HCT116 (cell line): ENCODE measurements around the gene TTF2. TPM values are rescaled to one million over a fixed set of nuclear protein-coding genes. Genes with fewer than 3 reads are reported as not detected.

Experiments used
- ATAC-seq: fragments of 200-7000 bp; cut with Tn5 transposase; 2 replicates; pipeline ENCODE4 v1.9.1; 2020; ENCODE audit warnings: mild to moderate bottlenecking, moderate library complexity
- BruUV-seq: library from RNA; stranded (reverse); fragments of 400-500 nt; replicated peaks from 2 replicates; lab custom pipeline; 2021; lab: Mats Ljungman, UMichigan
- CTCF ChIA-PET: fragments of 300-600 bp; sonication (Branson Sonifier 250); formaldehyde crosslinking; loops from one replicate; lab custom pipeline; 2021; ENCODE audit warnings: antibody characterized with exemption; lab: Charles Lee
- POLR2A ChIA-PET: fragments of 300-600, 350-600 bp; sonication (Branson Sonifier 250); formaldehyde crosslinking; loops from one replicate; lab custom pipeline; 2021; ENCODE audit warnings: antibody characterized with exemption; lab: Charles Lee
- RAD21 ChIA-PET, 2 experiments: fragments of 300-600 bp; sonication (Branson Sonifier 250); formaldehyde crosslinking; loops; one replicate each; lab custom pipeline; 2023; ENCODE audit warnings: low total read pairs in 2 of 2; ENCODE audit not compliant: uncharacterized antibody in 2 of 2, unreplicated experiment in 2 of 2, low non-redundant PET in 1 of 2; lab: Charles Lee
- DNase-seq: peaks from one replicate; pipeline ENCODE4 v3.0.0-alpha.2; 2010; ENCODE audit warnings: low read depth, low spot score
- H2AFZ ChIP-seq: fragments of 200-600 bp; shearing (Covaris generic), sonication (generic); 2 replicates; pipeline ENCODE4 v1.6.1; 2017; ENCODE audit warnings: low read depth, mixed run types, mixed read lengths, antibody characterized with exemption, low read length; ENCODE audit not compliant: poor library complexity, severe bottlenecking
- H3K27ac ChIP-seq: 2 replicates; pipeline ENCODE4 v1.5.1; 2012; ENCODE audit warnings: low read depth, low read length
- H3K27me3 ChIP-seq: fragments of 200-600 bp; sonication (generic); 2 replicates; pipeline ENCODE4 v1.6.1; 2016; ENCODE audit warnings: mixed run types, low read length, mixed read lengths; ENCODE audit not compliant: insufficient read depth
- H3K36me3 ChIP-seq, 2 experiments: fragments of 200-500 bp in 1 of 2; fragments of 200-600 bp in 1 of 2; sonication (Bioruptor generic) in 1 of 2; sonication (generic) in 1 of 2; 2 replicates each; pipeline versions ENCODE4 v1.5.1 to v1.6.1; 2014 to 2016; ENCODE audit warnings: low read length in 2 of 2, inconsistent platforms in 1 of 2, mixed read lengths in 1 of 2, mixed run types in 1 of 2; ENCODE audit not compliant: insufficient read depth in 2 of 2, control insufficient read depth in 1 of 2
- H3K4me1 ChIP-seq, 2 experiments: fragments of 200-600 bp in 1 of 2; sonication (generic) in 1 of 2; 2 replicates each; pipeline versions ENCODE4 v1.5.1 to v1.6.1; 2012 to 2017; ENCODE audit warnings: low read length in 2 of 2, inconsistent platforms in 1 of 2, mild to moderate bottlenecking in 1 of 2, mixed read lengths in 1 of 2, mixed run types in 1 of 2, moderate library complexity in 1 of 2; ENCODE audit not compliant: insufficient read depth in 2 of 2, control insufficient read depth in 1 of 2
- H3K4me2 ChIP-seq: fragments of 200-600 bp; sonication (generic); 2 replicates; pipeline ENCODE4 v1.6.1; 2017; ENCODE audit warnings: mixed run types, low read length, mixed read lengths
- H3K4me3 ChIP-seq, 2 experiments: fragments of 200-600 bp in 1 of 2; sonication (generic) in 1 of 2; replicated peaks in 1 of 2; 2 replicates each; pipeline ENCODE4 v1.5.1; 2011 to 2016; ENCODE audit warnings: low read length in 2 of 2, control low read depth in 1 of 2, low read depth in 1 of 2, mild to moderate bottlenecking in 1 of 2, mixed read lengths in 1 of 2, mixed run types in 1 of 2
- H3K79me2 ChIP-seq: fragments of 200-600 bp; sonication (generic); 2 replicates; pipeline ENCODE4 v1.6.1; 2017; ENCODE audit warnings: mild to moderate bottlenecking, mixed run types, low read length, moderate library complexity, mixed read lengths; ENCODE audit not compliant: insufficient read depth
- H3K9ac ChIP-seq: fragments of 200-600 bp; sonication (generic); 2 replicates; pipeline ENCODE4 v1.6.1; 2016; ENCODE audit warnings: low read length, mixed read lengths
- H3K9me2 ChIP-seq: fragments of 200-600 bp; sonication (generic), shearing (Covaris generic); 2 replicates; pipeline ENCODE4 v1.6.1; 2017; ENCODE audit warnings: mixed run types, mild to moderate bottlenecking, moderate library complexity; ENCODE audit not compliant: insufficient read depth
- H3K9me3 ChIP-seq, 2 experiments: fragments of 200-500 bp in 1 of 2; fragments of 200-600 bp in 1 of 2; sonication (Bioruptor generic) in 1 of 2; sonication (generic) in 1 of 2; 2 replicates each; pipeline ENCODE4 v1.6.1; 2014 to 2017; ENCODE audit warnings: low read length in 2 of 2, mixed read lengths in 2 of 2, inconsistent platforms in 1 of 2, low read depth in 1 of 2, mild to moderate bottlenecking in 1 of 2, mixed run types in 1 of 2, moderate library complexity in 1 of 2; ENCODE audit not compliant: control insufficient read depth in 1 of 2, insufficient read depth in 1 of 2
- H4K20me1 ChIP-seq: fragments of 200-600 bp; sonication (generic), shearing (Covaris generic); 2 replicates; pipeline ENCODE4 v1.6.1; 2017; ENCODE audit warnings: mixed run types, mild to moderate bottlenecking, moderate library complexity; ENCODE audit not compliant: insufficient read depth
- CBX3 ChIP-seq: IDR thresholded peaks from 2 replicates; pipeline ENCODE4 v1.6.1; 2012; ENCODE audit warnings: low read depth
- CEBPB ChIP-seq: IDR thresholded peaks from 2 replicates; pipeline ENCODE4 v1.6.1; 2012; ENCODE audit warnings: low read depth
- ELF1 ChIP-seq: IDR thresholded peaks from 2 replicates; pipeline ENCODE4 v1.6.1; 2012; ENCODE audit warnings: low read depth, borderline replicate concordance
- EZH2phosphoT487 ChIP-seq: fragments of 200-600 bp; IDR thresholded peaks from 2 replicates; pipeline ENCODE4 v1.6.1; 2018; ENCODE audit warnings: antibody characterized with exemption, borderline replicate concordance
- JUND ChIP-seq: IDR thresholded peaks from 2 replicates; pipeline ENCODE4 v1.6.1; 2012
- SRF ChIP-seq: IDR thresholded peaks from 2 replicates; pipeline ENCODE4 v1.6.1; 2012; ENCODE audit warnings: low read depth
- TCF7L2 ChIP-seq: IDR thresholded peaks from 2 replicates; pipeline ENCODE4 v1.7.0; 2011; ENCODE audit warnings: borderline replicate concordance, inconsistent platforms; ENCODE audit not compliant: insufficient read depth, insufficient read length; ENCODE audit errors: extremely low read depth
- intact Hi-C: fragments of 100-400 bp; cut with micrococcal nuclease; formaldehyde crosslinking; loops from 2 replicates; pipeline ENCODE4 v1.10.0; 2022
- total RNA-seq: library from RNA; stranded (reverse); gene quantifications from one replicate; pipeline ENCODE4 v1.2.1, GENCODE V29; 2021; ENCODE audit not compliant: unreplicated experiment
- TF ChIP-seq, protein P1 (sequence below): IDR thresholded peaks from 2 replicates; pipeline ENCODE4 v1.6.1; 2011; ENCODE audit warnings: mild to moderate bottlenecking, low read length, moderate library complexity; ENCODE audit not compliant: insufficient replicate concordance; ENCODE audit errors: extremely low read depth
- TF ChIP-seq, protein P2 (sequence below): IDR thresholded peaks from 2 replicates; pipeline ENCODE4 v1.6.1; 2012
- TF ChIP-seq, protein P3 (sequence below): IDR thresholded peaks from 2 replicates; pipeline ENCODE4 v1.6.1; 2012

The TTF2 gene
- total RNA-seq, 1 experiment from 2014 or later = 60.3 TPM

DNA sequence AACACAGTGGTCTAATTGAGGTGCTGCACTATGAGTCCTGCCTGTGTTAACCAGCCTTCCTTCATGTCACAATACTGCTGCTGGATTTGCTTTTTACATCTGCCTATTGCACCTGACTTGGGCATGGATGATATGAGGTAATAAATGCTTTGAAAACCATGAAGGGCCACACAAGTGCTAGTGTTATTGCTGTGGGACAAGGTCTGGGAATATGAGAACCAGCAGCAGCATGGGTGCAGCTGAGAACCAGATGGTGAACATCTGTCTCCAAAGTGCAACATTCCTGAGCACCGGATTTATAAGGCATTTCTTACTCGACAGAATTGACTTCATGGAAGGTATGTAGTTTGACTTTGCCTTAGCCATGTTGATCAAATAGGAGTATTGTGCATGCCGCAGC, 44.9 kb downstream of the TTF2 start:
- Histone ChIP-seq H3K9me3 (no peaks in the 10 kb centered on the region), H3K4me2 (no peak overlapping the region), H4K20me1 (no peaks in the 10 kb centered on the region), H3K4me1 (peaks cover 0 to 7% of the 10 kb centered on the region in 2 experiments; a peak in 1 of 4 replicates), H3K9ac (no peak overlapping the region), H3K27ac (no peak overlapping the region), H3K79me2 (no peaks in the 10 kb centered on the region), H3K4me3 (no peak overlapping the region), H3K36me3 (peaks cover 13 to 32% of the 10 kb centered on the region in 2 experiments; a peak in 3 of 4 replicates), H3K27me3 (no peaks in the 10 kb centered on the region), H2AFZ (no peak overlapping the region), H3K9me2 (no peaks in the 10 kb centered on the region)
- ChIA-PET POLR2A (no interaction called here), RAD21 (no interaction called here), CTCF (no interaction called here)
- ATAC-seq (no peak), DNase-seq (no peak)
- TF ChIP-seq EZH2phosphoT487 (no peak), TCF7L2 (no peak), CBX3 (no peak), JUND (no peak), SRF (no peak), CEBPB (no peak), ELF1 (no peak)
- TF ChIP-seq, protein P1, sequence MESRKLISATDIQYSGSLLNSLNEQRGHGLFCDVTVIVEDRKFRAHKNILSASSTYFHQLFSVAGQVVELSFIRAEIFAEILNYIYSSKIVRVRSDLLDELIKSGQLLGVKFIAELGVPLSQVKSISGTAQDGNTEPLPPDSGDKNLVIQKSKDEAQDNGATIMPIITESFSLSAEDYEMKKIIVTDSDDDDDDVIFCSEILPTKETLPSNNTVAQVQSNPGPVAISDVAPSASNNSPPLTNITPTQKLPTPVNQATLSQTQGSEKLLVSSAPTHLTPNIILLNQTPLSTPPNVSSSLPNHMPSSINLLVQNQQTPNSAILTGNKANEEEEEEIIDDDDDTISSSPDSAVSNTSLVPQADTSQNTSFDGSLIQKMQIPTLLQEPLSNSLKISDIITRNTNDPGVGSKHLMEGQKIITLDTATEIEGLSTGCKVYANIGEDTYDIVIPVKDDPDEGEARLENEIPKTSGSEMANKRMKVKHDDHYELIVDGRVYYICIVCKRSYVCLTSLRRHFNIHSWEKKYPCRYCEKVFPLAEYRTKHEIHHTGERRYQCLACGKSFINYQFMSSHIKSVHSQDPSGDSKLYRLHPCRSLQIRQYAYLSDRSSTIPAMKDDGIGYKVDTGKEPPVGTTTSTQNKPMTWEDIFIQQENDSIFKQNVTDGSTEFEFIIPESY = no peak
- TF ChIP-seq, protein P2, sequence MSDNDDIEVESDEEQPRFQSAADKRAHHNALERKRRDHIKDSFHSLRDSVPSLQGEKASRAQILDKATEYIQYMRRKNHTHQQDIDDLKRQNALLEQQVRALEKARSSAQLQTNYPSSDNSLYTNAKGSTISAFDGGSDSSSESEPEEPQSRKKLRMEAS = no peak
- TF ChIP-seq, protein P3, sequence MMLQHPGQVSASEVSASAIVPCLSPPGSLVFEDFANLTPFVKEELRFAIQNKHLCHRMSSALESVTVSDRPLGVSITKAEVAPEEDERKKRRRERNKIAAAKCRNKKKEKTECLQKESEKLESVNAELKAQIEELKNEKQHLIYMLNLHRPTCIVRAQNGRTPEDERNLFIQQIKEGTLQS = no peak
- no TSS peak for BruUV-seq
- intact Hi-C loops = no loop called here
